CD4-positive, alpha-beta T cell treated with Interleukin-4 for 4 hours (primary cell): ENCODE results near the gene JPH3.

Source experiments
- DNase-seq: peaks from one replicate; pipeline ENCODE4 v3.0.0-alpha.2; 2020

Gene JPH3

GRCh38 chr16:87602001-87602775, at the start of gene JPH3:
Gene JPH3, plus strand, starts transcription at chr16:87602508. Its CDS starts 639 bp downstream, at chr16:87603147.
- DNase-seq: no peak

GRCh38 chr16:87552772-87553573, 49.3 kb upstream of the JPH3 start:
- no peak for DNase-seq

- no peak for DNase-seq
Measured at GRCh38 chr16:87554754-87555427, 47.4 kb upstream of the JPH3 start.

GRCh38 chr16:87555647-87556046, 46.7 kb upstream of the JPH3 start:
- DNase-seq: no peak

GRCh38 chr16:87556941-87557459, 45.3 kb upstream of the JPH3 start:
- no peak for DNase-seq

GRCh38 chr16:87558682-87559081, 43.6 kb upstream of the JPH3 start:
- no peak for DNase-seq

- no peak for DNase-seq
Measured at GRCh38 chr16:87559945-87560344, 42.4 kb upstream of the JPH3 start.

GRCh38 chr16:87560428-87561199, 41.7 kb upstream of the JPH3 start:
- no peak for DNase-seq

GRCh38 chr16:87561200-87562105, 40.9 kb upstream of the JPH3 start:
- no peak for DNase-seq

- no peak for DNase-seq
Measured at GRCh38 chr16:87562201-87562600, 40.1 kb upstream of the JPH3 start.

- DNase-seq: no peak
Measured at GRCh38 chr16:87563022-87563421, 39.3 kb upstream of the JPH3 start.

GRCh38 chr16:87563714-87564523, 38.4 kb upstream of the JPH3 start:
- DNase-seq: no peak

- no peak for DNase-seq
Measured at GRCh38 chr16:87564524-87564778, 37.9 kb upstream of the JPH3 start.

- DNase-seq: no peak
Measured at GRCh38 chr16:87569601-87570571, 32.4 kb upstream of the JPH3 start.

- DNase-seq: no peak
Measured at GRCh38 chr16:87570572-87570937, 31.8 kb upstream of the JPH3 start.

- no peak for DNase-seq
Measured at GRCh38 chr16:87570938-87571867, 31.1 kb upstream of the JPH3 start.

- DNase-seq: no peak
Measured at GRCh38 chr16:87571868-87572244, 30.5 kb upstream of the JPH3 start.

GRCh38 chr16:87572959-87573358, 29.3 kb upstream of the JPH3 start:
- DNase-seq: no peak
